GM12878 (cell line): ENCODE results near the gene CRELD2. TPM values are rescaled to one million over a fixed set of nuclear protein-coding genes. Genes with fewer than 3 reads are reported as not detected.

ENCODE experiments used
- ATF2 ChIP-seq: IDR thresholded peaks from 2 replicates; pipeline ENCODE4 v1.6.1; 2012; ENCODE audit warnings: low read length, inconsistent platforms
- BCL3 ChIP-seq: IDR thresholded peaks from 2 replicates; pipeline ENCODE4 v1.6.1; 2011; ENCODE audit warnings: borderline replicate concordance, low read depth, mild to moderate bottlenecking, moderate library complexity, low read length; ENCODE audit not compliant: insufficient read depth, poor library complexity, severe bottlenecking
- CUX1 ChIP-seq: IDR thresholded peaks from 2 replicates; pipeline ENCODE4 v1.6.1; 2012; ENCODE audit warnings: improper control_type of control experiment, low read depth, low read length; ENCODE audit not compliant: insufficient replicate concordance
- GATAD2B ChIP-seq: fragments of 450-650 bp; conservative IDR thresholded peaks from 2 replicates; pipeline ENCODE4 v1.6.1; 2017; ENCODE audit warnings: low read depth, mild to moderate bottlenecking, moderate library complexity
- IKZF2 ChIP-seq, 2 experiments: fragments of 450-650 bp; IDR thresholded peaks; 2 replicates each; pipeline ENCODE4 v1.6.1; 2017; ENCODE audit warnings: mild to moderate bottlenecking in 2 of 2, moderate library complexity in 2 of 2
- LARP7 ChIP-seq: fragments of 450-650 bp; IDR thresholded peaks from 2 replicates; pipeline ENCODE4 v1.6.1; 2017; ENCODE audit warnings: mild to moderate bottlenecking
- MXI1 ChIP-seq: fragments of 150-350 bp; IDR thresholded peaks from 2 replicates; pipeline ENCODE4 v1.6.1; 2011; ENCODE audit warnings: low read depth, mild to moderate bottlenecking, inconsistent platforms, low read length, improper control_type of control experiment
- NR2C2 ChIP-seq: IDR thresholded peaks from 2 replicates; pipeline ENCODE4 v1.6.1; 2011; ENCODE audit warnings: borderline replicate concordance, low read depth; ENCODE audit not compliant: control insufficient read depth, insufficient read length
- POU2F2 ChIP-seq: IDR thresholded peaks from 3 replicates; pipeline ENCODE4 v1.6.1; 2011; ENCODE audit warnings: low read depth, mild to moderate bottlenecking, low read length, borderline replicate concordance
- TBL1XR1 ChIP-seq: IDR thresholded peaks from 2 replicates; pipeline ENCODE4 v1.6.1; 2012; ENCODE audit warnings: low read depth, low read length, improper control_type of control experiment
- ZBTB11 ChIP-seq: fragments of 450-650 bp; formaldehyde crosslinking; IDR thresholded peaks from 2 replicates; pipeline ENCODE4 v1.5.0; 2022; ENCODE audit warnings: mild to moderate bottlenecking, missing genetic modification characterization
- polyA plus RNA-seq, 11 experiments: library from polyadenylated mRNA; depleted of rRNA in 4 of 11; unstranded in 6 of 11; stranded (reverse) in 5 of 11; fragments of >200 nt; fragmentation: Nextera tagmentation in 4 of 11; fragmentation: Illumina TruSeq in 1 of 11; extraction: Ambion mirVana in 4 of 11; extraction: Trizol in 1 of 11; gene quantifications; 1 replicate in 1 of 11; 2 replicates in 10 of 11; pipeline versions ENCODE4 v1.2.1 to v1.2.3, GENCODE V29; 2011 to 2016; ENCODE audit warnings: inconsistent platforms in 2 of 11, missing spikeins in 2 of 11, low read depth in 1 of 11
- total RNA-seq, 4 experiments: library from RNA; depleted of rRNA in 3 of 4; stranded (reverse); fragments of >200 nt in 3 of 4; fragmentation: Illumina TruSeq in 1 of 4; extraction: Trizol in 1 of 4; gene quantifications; 2 replicates each; pipeline versions ENCODE4 v1.2.1 to v1.2.3, GENCODE V29; 2013 to 2021

The CRELD2 gene
- total and polyA plus RNA-seq, 10 of the 15 experiments (the other 5 are each of a cell fraction or from before 2014, with no cell fraction given) = 9.4 to 111 (median 25.9) TPM

GRCh38 chr22:49948116-49948957, 29.9 kb downstream of the CRELD2 start (continued):
- TF ChIP-seq BCL3 (no peak), NR2C2 (no peak), TBL1XR1 (no peak), POU2F2 (no peak), ZBTB11 (CRISPR knock-in tag) (no peak), GATAD2B (no peak), CUX1 (no peak), MXI1 (no peak), LARP7 (no peak), IKZF2 (IDR thresholded peaks at IDR 0.05) (no peak), ATF2 (no peak)
